A673 (cell line): ENCODE data around the gene OTOG. TPM values are rescaled to one million over a fixed set of nuclear protein-coding genes. Genes with fewer than 3 reads are reported as not detected.

ENCODE experiments used
- BruUV-seq: library from RNA; stranded (reverse); fragments of 400-500 nt; replicated peaks from 2 replicates; lab custom pipeline; 2021; lab: Mats Ljungman, UMichigan
- CTCF ChIA-PET: fragments of 300-600 bp; sonication (Branson Sonifier 250); formaldehyde crosslinking; loops from one replicate; lab custom pipeline; 2022; ENCODE audit warnings: antibody characterized with exemption; lab: Charles Lee
- POLR2A ChIA-PET: fragments of 300-600 bp; sonication (Branson Sonifier 250); formaldehyde crosslinking; loops from one replicate; lab custom pipeline; 2022; ENCODE audit warnings: antibody characterized with exemption; ENCODE audit not compliant: low non-redundant PET; lab: Charles Lee
- DNase-seq: peaks from one replicate; pipeline ENCODE4 v3.0.0-alpha.2; 2015; ENCODE audit warnings: low spot score
- H3K27ac ChIP-seq: fragments of 200-600 bp; sonication (generic); 2 replicates; pipeline ENCODE4 v1.5.1; 2016; ENCODE audit warnings: mixed run types, low read depth, mild to moderate bottlenecking, mixed read lengths, antibody characterized with exemption, low read length; ENCODE audit not compliant: poor library complexity, severe bottlenecking
- H3K27me3 ChIP-seq: fragments of 200-600 bp; sonication (generic); replicated peaks from 2 replicates; pipeline ENCODE4 v1.6.1; 2017; ENCODE audit warnings: mixed run types, low read depth, mild to moderate bottlenecking, mixed read lengths, antibody characterized with exemption, low read length; ENCODE audit not compliant: insufficient read depth, poor library complexity
- H3K36me3 ChIP-seq: fragments of 200-600 bp; sonication (generic); 2 replicates; pipeline ENCODE4 v1.6.1; 2016; ENCODE audit warnings: mixed run types, mild to moderate bottlenecking, mixed read lengths, antibody characterized with exemption, low read length; ENCODE audit not compliant: insufficient read depth, poor library complexity, severe bottlenecking
- H3K4me1 ChIP-seq: fragments of 200-600 bp; sonication (generic); 2 replicates; pipeline ENCODE4 v1.6.1; 2017; ENCODE audit warnings: mixed run types, mild to moderate bottlenecking, mixed read lengths, antibody characterized with exemption, low read length; ENCODE audit not compliant: insufficient read depth, poor library complexity, severe bottlenecking
- H3K4me3 ChIP-seq: fragments of 200-600 bp; sonication (generic); 2 replicates; pipeline ENCODE4 v1.5.1; 2016; ENCODE audit warnings: low read depth, mixed run types, mild to moderate bottlenecking, mixed read lengths, low read length; ENCODE audit not compliant: poor library complexity, severe bottlenecking
- H3K9me3 ChIP-seq: fragments of 200-600 bp; sonication (generic); 2 replicates; pipeline ENCODE4 v1.6.1; 2016; ENCODE audit warnings: mixed run types, low read depth, mild to moderate bottlenecking, mixed read lengths, antibody characterized with exemption, low read length; ENCODE audit not compliant: poor library complexity, severe bottlenecking
- CTCF ChIP-seq: fragments of 300-800, 200-600 bp; sonication (generic); conservative IDR thresholded peaks from 2 replicates; pipeline ENCODE4 v1.5.1; 2017; ENCODE audit warnings: low read depth, mild to moderate bottlenecking, antibody characterized with exemption, low read length, moderate library complexity, mixed read lengths
- EZH2 ChIP-seq: fragments of 200-600 bp; sonication (generic); IDR thresholded peaks from 2 replicates; pipeline ENCODE4 v1.6.1; 2017; ENCODE audit warnings: borderline replicate concordance, low read depth, mild to moderate bottlenecking, mixed read lengths, antibody characterized with exemption, low read length; ENCODE audit not compliant: poor library complexity, severe bottlenecking
- intact Hi-C: fragments of 100-400 bp; cut with micrococcal nuclease; formaldehyde crosslinking; loops from one replicate; pipeline ENCODE4 v1.10.0; 2022; ENCODE audit not compliant: unreplicated experiment
- total RNA-seq: library from RNA; stranded (reverse); gene quantifications from 2 replicates; pipeline ENCODE4 v1.2.3, GENCODE V29; 2021

Gene OTOG
- total RNA-seq, 1 experiment from 2014 or later = not detected

- Histone ChIP-seq H3K36me3 (no peaks in the 10 kb centered on the region), H3K27ac (no peak overlapping the region), H3K4me1 (no peaks in the 10 kb centered on the region), H3K4me3 (no peak overlapping the region), H3K9me3 (no peaks in the 10 kb centered on the region), H3K27me3 (peaks cover 23% of the 10 kb centered on the region)
- POLR2A ChIA-PET = no interaction called here
- intact Hi-C loops = no loop called here
- no peak for TF ChIP-seq EZH2
- no peak for TF ChIP-seq CTCF
- BruUV-seq = no TSS peak
- DNase-seq = no peak
- CTCF ChIA-PET = no interaction called here
Observed at GRCh38 chr11:17580271-17580670, 33.2 kb downstream of the OTOG start.

- DNase-seq = no peak
- intact Hi-C loops = no loop called here
- TF ChIP-seq EZH2 (no peak), CTCF (no peak)
Observed at GRCh38 chr11:17581036-17581731, 34.1 kb downstream of the OTOG start.

GRCh38 chr11:17581732-17582053 lies 34.6 kb downstream of the OTOG start:
- no peaks in the 10 kb centered on the region for H3K36me3 ChIP-seq
- H3K4me3 ChIP-seq = no peak overlapping the region
- no peak for DNase-seq
- no TSS peak for BruUV-seq
- H3K27ac ChIP-seq = no peak overlapping the region
- TF ChIP-seq EZH2 (no peak), CTCF (no peak)
- peaks cover 23% of the 10 kb centered on the region for H3K27me3 ChIP-seq
- H3K9me3 ChIP-seq = no peaks in the 10 kb centered on the region
- ChIA-PET CTCF (no interaction called here), POLR2A (no interaction called here)
- no peaks in the 10 kb centered on the region for H3K4me1 ChIP-seq
- intact Hi-C loops = no loop called here

More at GRCh38 chr11:17581036-17581731, 34.1 kb downstream of the OTOG start:
- Histone ChIP-seq H3K27me3 (peaks cover 23% of the 10 kb centered on the region), H3K36me3 (no peaks in the 10 kb centered on the region), H3K4me1 (no peaks in the 10 kb centered on the region), H3K4me3 (no peak overlapping the region), H3K27ac (no peak overlapping the region), H3K9me3 (no peaks in the 10 kb centered on the region)
- ChIA-PET CTCF (no interaction called here), POLR2A (no interaction called here)
- BruUV-seq = no TSS peak
